Stimulated activated CD8-positive, alpha-beta memory T cell treated with anti-CD3 and anti-CD28 coated beads, Interleukin-15, amount 100 ng/mL, for 48 hours (primary cell): ENCODE data around the gene DCAF11.

Source experiments
- DNase-seq, 2 donors: peaks; one replicate each; pipeline ENCODE4 v3.0.0-alpha.2; 2020; ENCODE audit warnings: low read depth in 2 of 2

Gene DCAF11

GRCh38 chr14:24079491-24080141, 35.0 kb upstream of the DCAF11 start:
- DNase-seq = no peak

DNA sequence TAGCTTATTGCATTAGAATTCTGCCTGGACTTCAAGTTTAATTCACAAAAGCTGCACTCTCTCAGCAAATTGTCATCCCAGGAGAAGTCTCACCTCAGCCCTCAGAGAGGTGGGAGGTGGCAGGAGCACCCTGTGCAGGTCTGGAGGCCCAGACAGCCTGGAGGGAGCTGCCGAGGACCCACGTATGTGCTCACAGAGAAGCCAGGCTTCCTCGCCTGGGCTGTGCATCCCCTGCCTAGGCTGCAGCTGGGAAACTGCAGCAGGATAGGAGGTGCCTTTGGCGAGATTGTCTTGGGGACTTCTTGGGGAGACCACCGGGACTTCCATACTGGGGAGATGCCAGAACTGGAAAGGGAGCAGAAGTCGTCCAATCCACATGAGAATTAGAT, 34.4 kb upstream of the DCAF11 start:
- no peak for DNase-seq

DNA sequence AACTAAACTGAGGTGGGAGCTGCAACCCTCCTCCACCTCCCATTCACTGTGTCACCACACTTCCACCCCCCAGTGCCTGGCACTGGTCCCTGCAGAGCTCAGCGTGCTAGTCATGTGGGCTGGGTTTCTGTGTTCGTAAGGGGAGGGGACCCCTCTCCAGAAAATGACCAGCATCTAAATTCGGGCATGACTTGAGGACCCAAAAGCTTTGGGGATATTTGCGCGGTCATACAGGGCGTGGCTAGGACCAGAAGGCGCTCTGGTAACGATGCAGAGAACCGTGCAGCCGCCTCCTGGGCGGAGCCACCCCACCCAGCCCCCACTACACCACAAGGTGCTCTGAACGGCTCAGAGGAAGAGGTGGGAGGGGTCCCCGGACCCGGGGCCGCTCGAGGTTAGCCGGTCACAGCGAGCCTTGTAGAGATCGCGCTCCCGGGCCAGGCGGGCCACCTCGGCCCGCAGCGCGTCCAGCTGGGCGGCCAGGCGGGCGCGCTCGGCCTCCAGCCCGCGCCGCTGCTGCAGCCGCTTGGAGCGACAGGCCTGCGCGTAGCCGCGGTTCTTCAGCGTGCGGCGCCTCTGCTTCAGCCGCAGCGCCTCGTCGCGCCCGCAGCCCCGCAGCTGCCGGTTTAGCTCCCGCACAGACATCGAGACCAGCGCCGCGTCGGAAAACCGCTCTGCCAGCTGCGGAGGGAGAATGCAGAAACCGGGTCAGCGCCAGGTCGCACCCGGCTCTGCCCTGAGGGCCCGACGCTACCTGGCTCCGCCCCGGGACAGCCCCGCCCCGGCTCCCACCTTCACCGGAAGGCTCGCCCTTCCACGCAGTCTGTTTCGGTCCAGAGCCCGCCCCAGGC, 33.5 kb upstream of the DCAF11 start:
- peak; percentile 59 to 62 for DNase-seq

DNA sequence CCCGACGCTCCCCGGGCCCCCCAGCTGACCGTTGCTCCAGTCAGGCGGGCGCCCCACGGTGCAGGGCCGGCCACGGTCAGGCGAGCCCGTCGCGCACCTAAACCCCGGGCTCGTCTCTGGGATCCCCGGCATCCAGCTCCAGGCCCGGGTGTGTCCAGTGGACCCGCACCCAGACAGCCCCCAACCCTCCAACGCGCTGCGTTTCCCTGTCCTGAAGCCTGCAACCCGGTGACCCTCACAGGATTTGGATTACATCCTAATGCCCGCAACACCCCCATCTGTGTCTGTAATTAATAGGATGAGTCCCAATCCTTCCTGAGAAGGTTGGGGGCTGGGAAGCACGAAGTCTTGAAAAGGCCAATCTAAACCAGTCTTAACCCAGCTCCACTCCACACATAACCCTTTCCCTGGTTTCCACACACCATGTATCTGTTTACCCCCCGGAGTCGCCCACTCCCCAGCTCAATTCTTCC, 32.8 kb upstream of the DCAF11 start:
- no peak for DNase-seq

- DNase-seq = no peak
Measured at GRCh38 chr14:24082411-24083080, 32.0 kb upstream of the DCAF11 start.

DNA sequence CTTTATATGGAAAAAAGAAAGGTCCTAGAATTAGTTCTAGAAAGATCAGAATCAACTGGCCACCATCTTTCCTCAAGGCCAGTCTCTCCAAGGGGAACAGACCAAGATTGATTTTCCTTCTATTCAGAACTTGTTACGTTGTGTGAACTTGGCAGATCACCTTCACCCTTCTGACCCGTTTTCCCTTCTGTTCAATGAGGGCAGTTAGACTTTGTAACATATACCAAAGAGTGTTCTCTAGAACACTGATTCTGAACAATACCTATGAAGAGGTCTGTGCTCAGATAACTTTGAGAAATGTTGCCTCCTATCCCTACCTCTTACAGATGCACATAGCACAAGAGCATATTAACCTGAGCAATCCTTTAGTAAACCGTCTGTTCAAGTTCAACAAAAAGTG, 31.1 kb upstream of the DCAF11 start:
- no peak for DNase-seq

- no peak for DNase-seq
Measured at GRCh38 chr14:24084440-24084839, 30.1 kb upstream of the DCAF11 start.

DNA sequence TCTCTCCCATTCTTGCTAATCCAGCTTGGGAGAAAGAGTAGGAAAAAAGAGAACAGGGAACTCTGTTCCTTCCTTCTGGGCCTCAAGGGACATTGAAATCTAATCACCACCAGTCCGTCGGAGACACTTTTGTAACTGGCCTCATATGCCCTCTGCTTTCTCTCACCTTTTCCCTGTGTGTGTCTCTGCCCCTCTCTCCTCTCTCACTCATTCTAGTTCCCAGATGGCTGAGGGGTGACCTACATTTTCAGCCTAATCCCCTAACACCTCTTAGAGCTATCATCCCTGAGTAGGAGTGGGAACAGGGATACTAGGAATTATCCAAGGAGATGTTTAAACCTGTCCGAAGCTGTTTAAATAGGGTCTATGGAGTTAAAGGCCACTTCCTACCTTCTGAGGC, 29.4 kb upstream of the DCAF11 start:
- no peak for DNase-seq

DNA sequence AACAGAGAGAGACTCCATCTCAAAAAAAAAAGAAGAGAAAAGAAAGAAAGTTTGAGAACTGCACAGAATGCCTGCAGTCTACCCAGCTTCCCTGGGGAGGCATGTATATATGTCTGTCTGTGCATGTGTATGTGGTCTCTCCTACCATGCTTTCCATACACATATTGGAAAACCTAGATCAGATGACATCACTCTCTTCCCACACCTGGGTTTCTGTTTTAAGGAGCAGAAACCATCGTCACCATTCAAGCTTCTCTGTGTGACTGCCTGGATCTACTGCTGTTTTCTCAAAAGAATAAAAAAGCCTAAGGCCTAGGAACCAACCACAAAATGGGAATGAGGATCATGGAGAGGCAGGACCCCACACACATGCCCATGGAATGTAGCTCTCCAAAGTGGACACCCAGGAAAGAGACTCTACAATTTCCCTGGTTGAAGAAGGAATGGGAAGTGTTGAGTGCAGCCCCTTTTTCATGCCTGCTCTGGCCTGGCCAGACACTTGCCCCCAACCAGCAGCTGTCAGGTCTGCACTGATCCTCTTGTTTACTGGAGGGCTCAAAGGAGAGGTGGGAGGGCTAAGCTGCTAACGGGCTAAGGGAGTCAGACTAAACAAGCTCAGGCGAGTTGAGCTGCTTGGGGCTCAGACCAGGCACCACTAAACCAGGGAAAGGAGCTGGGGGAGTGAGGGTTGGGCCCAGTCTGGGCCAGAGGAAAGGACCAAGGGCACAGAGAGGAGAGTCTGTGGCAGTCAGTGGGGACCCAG, 28.2 kb upstream of the DCAF11 start:
- no peak for DNase-seq

GRCh38 chr14:24087004-24087403, 27.6 kb upstream of the DCAF11 start:
- no peak for DNase-seq

- no peak for DNase-seq
Measured at GRCh38 chr14:24088095-24088494, 26.5 kb upstream of the DCAF11 start.

GRCh38 chr14:24089890-24090289, 24.7 kb upstream of the DCAF11 start:
- DNase-seq = no peak

DNA sequence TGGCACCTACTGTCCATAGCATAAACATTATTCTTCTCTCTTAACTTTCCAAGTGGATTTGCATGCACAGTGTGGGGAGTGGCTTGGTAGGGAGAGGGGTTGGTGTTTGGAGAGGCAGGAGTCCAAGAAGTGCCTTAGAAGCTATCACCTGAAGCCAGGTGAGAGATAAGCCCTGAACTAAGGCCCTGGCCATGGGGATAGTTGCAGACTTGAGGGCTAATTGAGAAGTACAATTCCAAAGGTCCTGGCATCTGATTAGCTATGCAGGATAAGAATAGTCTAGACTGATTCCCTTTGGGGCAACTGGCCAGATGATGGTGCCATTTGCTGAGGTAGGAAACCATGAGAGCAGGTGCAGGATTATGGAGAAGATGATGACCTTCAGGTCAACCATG, 22.5 kb upstream of the DCAF11 start:
- no peak for DNase-seq

GRCh38 chr14:24092505-24093206, 21.9 kb upstream of the DCAF11 start:
- DNase-seq = no peak

- no peak for DNase-seq
Measured at GRCh38 chr14:24093207-24093900, 21.2 kb upstream of the DCAF11 start.

GRCh38 chr14:24093901-24094840, 20.4 kb upstream of the DCAF11 start, which contains the start of gene PCK2:
Gene PCK2, plus strand, starts transcription at chr14:24094311. Its CDS starts 95 bp downstream, at chr14:24094406.
- DNase-seq = peak; percentile 88 to 89

- no peak for DNase-seq
Measured at GRCh38 chr14:24094841-24095270, 19.7 kb upstream of the DCAF11 start.

DNA sequence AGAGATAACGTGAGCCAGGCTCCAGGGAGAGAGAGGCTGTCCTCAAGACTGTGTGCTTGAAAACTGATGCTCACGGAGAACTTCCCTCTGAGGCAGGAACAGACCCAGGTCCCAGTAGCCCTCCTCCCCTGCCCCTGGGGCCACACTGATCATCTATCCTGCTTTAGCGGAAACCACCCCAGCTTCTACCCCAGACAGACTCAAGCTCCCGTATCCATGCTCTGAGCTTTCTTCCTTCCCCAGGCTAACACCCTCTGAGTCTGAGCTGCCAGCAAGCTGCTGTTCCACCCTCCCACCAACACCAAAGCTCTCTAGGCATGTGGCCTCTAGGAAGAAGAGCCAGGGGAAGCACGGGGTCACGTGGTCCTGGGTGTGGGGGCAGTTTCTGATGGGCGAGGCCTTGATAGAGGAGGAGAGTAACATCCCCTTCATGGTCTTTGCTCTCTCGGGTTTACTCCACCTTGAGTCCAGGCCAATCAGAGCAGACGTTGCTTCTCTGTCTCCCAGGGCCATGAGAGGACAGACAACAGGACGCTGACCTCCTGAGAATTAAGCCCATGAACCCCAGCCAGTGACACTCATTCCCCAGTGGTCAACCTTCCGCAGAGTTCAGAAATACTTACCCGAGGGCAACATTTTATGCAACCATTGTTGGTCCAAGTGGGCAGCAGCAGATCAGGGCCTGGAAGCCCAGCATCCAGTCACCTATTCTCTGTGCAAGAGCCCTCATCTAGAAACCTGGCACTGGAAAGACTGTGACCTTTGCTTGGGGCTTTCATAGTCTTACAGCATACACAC, 19.1 kb upstream of the DCAF11 start:
- peak; percentile 61 to 64 for DNase-seq
